Measurements from ENCODE around the gene IL25. TPM values are rescaled to one million over a fixed set of nuclear protein-coding genes. Genes with fewer than 3 reads are reported as not detected.

The IL25 gene
- total and polyA plus RNA-seq, 4 donors = not detected

DNA sequence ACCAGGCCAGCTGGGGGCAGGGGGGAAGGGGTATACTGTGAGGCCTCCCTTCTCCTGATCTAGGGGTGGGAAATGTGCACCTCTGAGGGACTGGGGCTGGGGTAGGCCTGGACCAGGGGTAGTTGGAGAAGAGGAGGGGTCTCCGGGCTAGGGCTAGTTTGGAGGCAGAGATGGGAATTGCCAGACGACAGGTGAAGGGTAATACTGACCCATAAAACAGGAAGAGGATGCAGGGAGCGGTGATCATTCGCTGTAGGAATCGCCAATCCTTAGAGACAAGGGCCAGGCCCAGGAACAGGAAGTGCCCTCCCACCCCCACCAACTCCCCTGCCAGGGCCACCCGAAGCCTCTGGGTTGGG, 24.3 kb upstream of the IL25 start:
- Histone ChIP-seq H3K9me3 (ENCODE audit: control insufficient read depth in 4 of 4, insufficient read depth in 3 of 4, low read length in 3 of 4) (no peaks in the 10 kb centered on the region), H3K9ac (ENCODE audit: insufficient read depth in 1 of 2, low read length in 2 of 2) (no peak overlapping the region), H3K36me3 (ENCODE audit: control insufficient read depth in 4 of 4, insufficient read depth in 4 of 4, low read length in 4 of 4) (peaks cover 0 to 4% (median under 1%) of the 10 kb centered on the region in 4 donors), H3K27ac (ENCODE audit: low read depth in 1 of 2, low read length in 1 of 2) (no peak overlapping the region), H3K4me3 (no peak overlapping the region), H3K27me3 (ENCODE audit: control insufficient read depth in 3 of 3, insufficient read depth in 3 of 3, low read length in 2 of 3) (no peaks in the 10 kb centered on the region), H3K4me1 (ENCODE audit: control insufficient read depth in 5 of 5, insufficient read depth in 5 of 5, low read length in 5 of 5) (peaks cover 0 to 10% (median 6%) of the 10 kb centered on the region in 5 donors)
- 86 to 92% methylated on average over 6 of the region's 6 CpGs for WGBS, 2 donors
- no peak for ATAC-seq (ENCODE audit: insufficient read depth, low FRiP score)
- no peak for DNase-seq
- TF ChIP-seq, protein P1, sequence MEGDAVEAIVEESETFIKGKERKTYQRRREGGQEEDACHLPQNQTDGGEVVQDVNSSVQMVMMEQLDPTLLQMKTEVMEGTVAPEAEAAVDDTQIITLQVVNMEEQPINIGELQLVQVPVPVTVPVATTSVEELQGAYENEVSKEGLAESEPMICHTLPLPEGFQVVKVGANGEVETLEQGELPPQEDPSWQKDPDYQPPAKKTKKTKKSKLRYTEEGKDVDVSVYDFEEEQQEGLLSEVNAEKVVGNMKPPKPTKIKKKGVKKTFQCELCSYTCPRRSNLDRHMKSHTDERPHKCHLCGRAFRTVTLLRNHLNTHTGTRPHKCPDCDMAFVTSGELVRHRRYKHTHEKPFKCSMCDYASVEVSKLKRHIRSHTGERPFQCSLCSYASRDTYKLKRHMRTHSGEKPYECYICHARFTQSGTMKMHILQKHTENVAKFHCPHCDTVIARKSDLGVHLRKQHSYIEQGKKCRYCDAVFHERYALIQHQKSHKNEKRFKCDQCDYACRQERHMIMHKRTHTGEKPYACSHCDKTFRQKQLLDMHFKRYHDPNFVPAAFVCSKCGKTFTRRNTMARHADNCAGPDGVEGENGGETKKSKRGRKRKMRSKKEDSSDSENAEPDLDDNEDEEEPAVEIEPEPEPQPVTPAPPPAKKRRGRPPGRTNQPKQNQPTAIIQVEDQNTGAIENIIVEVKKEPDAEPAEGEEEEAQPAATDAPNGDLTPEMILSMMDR (IDR thresholded peaks at IDR 0.05; ENCODE audit: control extremely low read depth, extremely low read depth) = no peak

DNA sequence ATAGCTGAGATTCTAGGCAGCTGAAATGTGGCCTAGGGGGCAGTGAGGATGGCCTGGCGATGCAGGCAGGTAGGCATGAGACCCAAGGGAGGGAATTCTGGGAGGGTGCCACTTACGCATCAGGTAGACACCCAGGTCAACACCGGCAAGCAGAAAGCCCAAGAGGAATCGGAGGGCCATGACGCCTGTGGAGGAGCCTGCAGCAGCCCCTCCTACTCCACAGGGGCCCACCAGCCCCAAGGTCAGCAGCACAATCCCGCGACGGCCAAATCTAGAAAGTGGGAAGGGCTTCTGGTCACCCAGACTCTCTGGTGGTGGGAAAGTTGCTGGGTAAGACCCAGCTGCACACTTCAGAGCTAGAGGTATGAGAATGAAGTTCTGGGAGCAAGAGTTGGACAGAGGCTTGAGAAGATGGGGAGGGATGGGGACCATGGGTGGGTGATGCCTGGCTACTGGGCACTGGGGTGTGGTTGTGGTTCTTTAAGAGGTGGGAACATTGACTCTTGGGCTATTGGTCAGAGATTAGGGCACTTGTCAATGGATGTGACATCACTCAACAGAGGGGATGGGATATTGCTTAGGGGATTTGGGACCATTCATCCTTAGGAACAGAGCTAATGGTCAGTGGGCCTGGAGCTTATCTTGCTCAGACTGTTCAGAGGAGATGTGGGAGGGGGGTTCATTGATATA, 23.3 kb upstream of the IL25 start:
- no peak for ATAC-seq (ENCODE audit: insufficient read depth, low FRiP score)
- Histone ChIP-seq H3K36me3 (ENCODE audit: control insufficient read depth in 4 of 4, insufficient read depth in 4 of 4, low read length in 4 of 4) (peaks cover 0 to 4% (median under 1%) of the 10 kb centered on the region in 4 donors), H3K9me3 (ENCODE audit: control insufficient read depth in 4 of 4, insufficient read depth in 3 of 4, low read length in 3 of 4) (no peaks in the 10 kb centered on the region), H3K4me1 (ENCODE audit: control insufficient read depth in 5 of 5, insufficient read depth in 5 of 5, low read length in 5 of 5) (peaks cover 0 to 10% (median 6%) of the 10 kb centered on the region in 5 donors), H3K4me3 (no peak overlapping the region), H3K27me3 (ENCODE audit: control insufficient read depth in 3 of 3, insufficient read depth in 3 of 3, low read length in 2 of 3) (no peaks in the 10 kb centered on the region), H3K9ac (ENCODE audit: insufficient read depth in 1 of 2, low read length in 2 of 2) (no peak overlapping the region), H3K27ac (ENCODE audit: low read depth in 1 of 2, low read length in 1 of 2) (no peak overlapping the region)
- 91 to 96% methylated on average over 8 of the region's 8 CpGs for WGBS, 2 donors
- TF ChIP-seq, protein P1 (IDR thresholded peaks at IDR 0.05; ENCODE audit: control extremely low read depth, extremely low read depth) = no peak
- DNase-seq = no peak

DNA sequence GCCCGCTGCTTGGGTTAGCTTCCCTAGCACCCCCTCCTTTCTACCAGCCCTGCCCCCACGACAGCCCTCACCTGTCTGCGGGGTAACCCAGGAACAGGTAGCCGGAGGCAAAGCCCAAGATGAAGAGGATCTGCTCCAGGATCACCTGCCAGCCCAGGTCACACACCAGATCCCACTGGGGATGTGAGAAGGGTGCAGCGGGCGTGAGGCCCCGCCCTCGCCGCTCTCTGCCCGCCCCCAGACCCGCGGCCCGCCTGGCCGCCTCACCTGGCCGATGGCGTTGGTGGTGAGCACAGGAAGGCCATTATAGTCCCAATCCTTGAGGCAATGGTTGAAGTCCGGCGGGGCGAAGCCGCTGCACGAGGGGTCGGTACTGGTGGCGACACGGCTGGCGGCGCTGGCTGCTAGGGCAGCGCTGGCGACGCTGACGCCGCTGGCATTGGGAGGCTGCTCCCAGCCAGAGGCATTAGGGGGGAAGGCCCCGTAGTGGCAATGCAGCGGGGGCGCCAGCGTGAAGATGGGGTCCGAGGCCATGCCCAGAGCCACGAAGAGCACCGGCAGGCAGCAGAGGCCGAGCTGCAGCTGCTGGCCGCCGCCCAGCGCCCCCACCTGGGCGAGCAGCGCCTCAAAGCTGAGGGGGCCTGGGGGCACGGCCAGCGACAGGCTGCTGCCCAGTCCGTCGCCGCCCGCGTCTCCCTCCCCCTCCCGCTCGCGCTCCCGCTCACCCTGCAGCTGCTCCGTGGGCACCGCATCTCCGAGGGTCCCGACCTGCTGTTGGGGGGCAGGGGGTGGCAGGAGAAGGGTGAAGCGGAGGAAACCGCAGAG, 20.7 kb upstream of the IL25 start:
- TF ChIP-seq, protein P1 (IDR thresholded peaks at IDR 0.05; ENCODE audit: control extremely low read depth, extremely low read depth) = no peak
- DNase-seq (no peak), ATAC-seq (ENCODE audit: insufficient read depth, low FRiP score) (no peak)
- H3K4me3 ChIP-seq = peak overlapping the region; percentile 64
- no peak overlapping the region for H3K9ac ChIP-seq (ENCODE audit: insufficient read depth in 1 of 2, low read length in 2 of 2)
- H3K27ac ChIP-seq (ENCODE audit: low read depth in 1 of 2, low read length in 1 of 2) = no peak overlapping the region
- H3K36me3 ChIP-seq (ENCODE audit: control insufficient read depth in 4 of 4, insufficient read depth in 4 of 4, low read length in 4 of 4) = peaks cover 0 to 13% (median under 1%) of the 10 kb centered on the region in 4 donors
- WGBS, 2 donors = 13 to 15% methylated on average over 55 to 61 of the region's 61 CpGs
- no peaks in the 10 kb centered on the region for H3K27me3 ChIP-seq (ENCODE audit: control insufficient read depth in 3 of 3, insufficient read depth in 3 of 3, low read length in 2 of 3)
- H3K4me1 ChIP-seq (ENCODE audit: control insufficient read depth in 5 of 5, insufficient read depth in 5 of 5, low read length in 5 of 5) = peaks cover 0 to 10% (median 6%) of the 10 kb centered on the region in 5 donors
- H3K9me3 ChIP-seq (ENCODE audit: control insufficient read depth in 4 of 4, insufficient read depth in 3 of 4, low read length in 3 of 4) = no peaks in the 10 kb centered on the region
